SK-N-SH (cell line): ENCODE data around the gene UBE2Z. TPM values are rescaled to one million over a fixed set of nuclear protein-coding genes. Genes with fewer than 3 reads are reported as not detected.
A peak's percentile ranks its signal among the peaks of the same experiment; 100 is the strongest.

ENCODE experiments used
- CTCF ChIA-PET: fragments of 300-600, 350-600 bp; formaldehyde crosslinking; extraction: SDS; loops from one replicate; lab custom pipeline; 2021; lab: Yijun Ruan, JAX
- POLR2A ChIA-PET: fragments of 350-600 bp; sonication (Branson Sonifier 250); formaldehyde crosslinking; extraction: SDS; loops from one replicate; lab custom pipeline; 2020; ENCODE audit warnings: antibody characterized with exemption, inconsistent platforms; lab: Yijun Ruan, JAX
- DNase-seq: peaks from one replicate; pipeline ENCODE4 v3.0.0; 2012
- H2AFZ ChIP-seq: fragments of 200-600 bp; sonication (generic); 2 replicates; pipeline ENCODE4 v1.8.1; 2016; ENCODE audit warnings: antibody characterized with exemption, mild to moderate bottlenecking, low read depth
- H3F3A ChIP-seq: fragments of 200-600 bp; sonication (generic); replicated peaks from 2 replicates; pipeline ENCODE3; 2016; ENCODE audit warnings: antibody characterized with exemption, mild to moderate bottlenecking; ENCODE audit not compliant: insufficient read depth
- H3K27ac ChIP-seq, 2 experiments: fragments of 200-500 bp in 1 of 2; fragments of 200-600 bp in 1 of 2; sonication (Bioruptor generic) in 1 of 2; sonication (generic), shearing (Covaris generic) in 1 of 2; 2 replicates each; pipeline versions ENCODE4 v1.5.1 to v1.6.1; 2014 to 2016; ENCODE audit warnings: low read depth in 2 of 2, inconsistent platforms in 1 of 2, low read length in 1 of 2, mild to moderate bottlenecking in 1 of 2, mixed read lengths in 1 of 2
- H3K27me3 ChIP-seq: fragments of 200-600 bp; sonication (generic), shearing (Covaris generic); 2 replicates; pipeline ENCODE4 v1.6.1; 2016; ENCODE audit warnings: mixed run types; ENCODE audit not compliant: insufficient read depth
- H3K36me3 ChIP-seq, 2 experiments: fragments of 200-500 bp in 1 of 2; fragments of 200-600 bp in 1 of 2; sonication (Bioruptor generic) in 1 of 2; sonication (generic) in 1 of 2; replicated peaks in 1 of 2; 2 replicates each; pipeline versions ENCODE3 to v1.5.1; 2014 to 2016; ENCODE audit warnings: low read length in 1 of 2, mild to moderate bottlenecking in 1 of 2; ENCODE audit not compliant: insufficient read depth in 2 of 2, control insufficient read depth in 1 of 2
- H3K4me1 ChIP-seq, 2 experiments: fragments of 200-500 bp in 1 of 2; fragments of 200-600 bp in 1 of 2; sonication (Bioruptor generic) in 1 of 2; sonication (generic), shearing (Covaris generic) in 1 of 2; 2 replicates each; pipeline versions ENCODE4 v1.5.1 to v1.6.1; 2014 to 2016; ENCODE audit warnings: low read depth in 1 of 2, low read length in 1 of 2, mixed run types in 1 of 2; ENCODE audit not compliant: insufficient read depth in 2 of 2, control insufficient read depth in 1 of 2
- H3K4me2 ChIP-seq: fragments of 200-600 bp; sonication (generic), shearing (Covaris generic); 2 replicates; pipeline ENCODE4 v1.6.1; 2017; ENCODE audit warnings: mixed run types
- H3K4me3 ChIP-seq, 2 experiments: fragments of 200-500 bp in 1 of 2; fragments of 200-600 bp in 1 of 2; sonication (Bioruptor generic) in 1 of 2; sonication (generic), shearing (Covaris generic) in 1 of 2; 2 replicates each; pipeline versions ENCODE4 v1.5.1 to v1.8.1; 2014 to 2016; ENCODE audit warnings: low read depth in 2 of 2, inconsistent platforms in 1 of 2, low read length in 1 of 2, mild to moderate bottlenecking in 1 of 2, mixed read lengths in 1 of 2, moderate library complexity in 1 of 2
- H3K79me2 ChIP-seq: fragments of 200-600 bp; sonication (generic); 2 replicates; pipeline ENCODE4 v1.8.1; 2017; ENCODE audit warnings: mild to moderate bottlenecking; ENCODE audit not compliant: insufficient read depth
- H3K9ac ChIP-seq: fragments of 200-600 bp; sonication (generic); 2 replicates; pipeline ENCODE4 v1.6.1; 2017; ENCODE audit warnings: mixed run types
- H3K9me2 ChIP-seq: fragments of 200-600 bp; sonication (generic); 2 replicates; pipeline ENCODE4 v1.6.1; 2017; ENCODE audit warnings: mixed run types
- H3K9me3 ChIP-seq: fragments of 200-600 bp; sonication (generic); 2 replicates; pipeline ENCODE4 v1.6.1; 2017; ENCODE audit warnings: mixed run types, mild to moderate bottlenecking, moderate library complexity
- H4K20me1 ChIP-seq: fragments of 200-600 bp; sonication (generic); 2 replicates; pipeline ENCODE4 v1.6.1; 2017; ENCODE audit warnings: mild to moderate bottlenecking, mixed run types; ENCODE audit not compliant: insufficient read depth
- CTCF ChIP-seq: fragments of 200-600 bp; sonication (generic); IDR thresholded peaks from 2 replicates; pipeline ENCODE4 v1.6.1; 2017; ENCODE audit warnings: antibody characterized with exemption, mild to moderate bottlenecking, moderate library complexity
- GATA2 ChIP-seq: sonication (generic); formaldehyde crosslinking; IDR thresholded peaks from 2 replicates; pipeline ENCODE4 v1.5.0; 2020; ENCODE audit warnings: mild to moderate bottlenecking, missing genetic modification reagents
- IRF3 ChIP-seq: fragments of 150-350 bp; IDR thresholded peaks from 2 replicates; pipeline ENCODE4 v1.6.1; 2016; ENCODE audit warnings: mild to moderate bottlenecking, low read depth, low read length
- SMC3 ChIP-seq: IDR thresholded peaks from 2 replicates; pipeline ENCODE4 v1.6.1; 2012; ENCODE audit warnings: low read depth, low read length, improper control_type of control experiment
- TEAD4 ChIP-seq: IDR thresholded peaks from 2 replicates; pipeline ENCODE4 v1.4.0; 2012; ENCODE audit warnings: mild to moderate bottlenecking, borderline replicate concordance; ENCODE audit not compliant: insufficient read depth
- USF2 ChIP-seq: fragments of 150-350 bp; IDR thresholded peaks from 2 replicates; pipeline ENCODE4 v1.6.1; 2017; ENCODE audit warnings: antibody characterized with exemption, low read length, low read depth, borderline replicate concordance
- ZBTB33 ChIP-seq: IDR thresholded peaks from 2 replicates; pipeline ENCODE4 v1.4.0; 2012; ENCODE audit warnings: low read depth, borderline replicate concordance
- WGBS: methylation state at CpG from one replicate; pipeline ENCODE4 v1.1.6; 2017; ENCODE audit warnings: low lambda C conversion rate; 5-methylcytosine and 5-hydroxymethylcytosine counted together
- polyA plus RNA-seq, 3 experiments: library from polyadenylated mRNA; depleted of rRNA; stranded (reverse); fragments of >200 nt; gene quantifications; 2 replicates each; pipeline ENCODE4 v1.2.3, GENCODE V29; 2012

The UBE2Z gene
- polyA plus RNA-seq, 1 of the 3 experiments (the other 2 are of a cell fraction) = 168 TPM

- TF ChIP-seq ZBTB33 (no peak), SMC3 (no peak), GATA2 (CRISPR knock-in tag) (no peak)
These were observed 15.1 kb upstream of the UBE2Z start (continued) for GRCh38 chr17:48892940-48893645.

- Histone ChIP-seq H3K27ac (no peak overlapping the region), H3K9me3 (no peaks in the 10 kb centered on the region), H3F3A (peaks cover 15% of the 10 kb centered on the region), H4K20me1 (no peaks in the 10 kb centered on the region), H3K27me3 (no peaks in the 10 kb centered on the region), H3K4me3 (peak overlapping the region; percentile 54 to 77), H3K4me2 (peak overlapping the region; percentile 88)
- ChIA-PET POLR2A (interaction anchor here (1.7 to 2.9 kb wide), 2 partner anchors 8 to 14 kb away, joined by 6 to 36 read pairs; partner anchors contain the start of gene UBE2Z), CTCF (interaction anchor here (0.9 to 9.0 kb wide), 7 partner anchors 10 to 222 kb away, joined by 3 to 82 read pairs (median 8); partner anchors contain the start of gene UBE2Z)
- no peak for DNase-seq
- no peak for TF ChIP-seq USF2
- TF ChIP-seq, all 33 proteins: peak for 0
- Histone ChIP-seq H3K36me3 (peaks cover 22 to 27% of the 10 kb centered on the region in 2 experiments), H3K9ac (peak overlapping the region; percentile 75), H3K4me1 (peaks cover 10 to 11% of the 10 kb centered on the region in 2 experiments; a peak in 3 of 4 replicates), H2AFZ (no peak overlapping the region), H3K79me2 (peaks cover 24% of the 10 kb centered on the region), H3K9me2 (no peaks in the 10 kb centered on the region)
- 52% methylated on average over 5 of the region's 5 CpGs for WGBS
These were observed 14.3 kb upstream of the UBE2Z start for GRCh38 chr17:48893646-48894508.

- no peaks in the 10 kb centered on the region for H3K9me3 ChIP-seq
- peaks cover 21% of the 10 kb centered on the region for H3F3A ChIP-seq
- TF ChIP-seq IRF3 (no peak), TEAD4 (no peak), CTCF (no peak)
- H3K4me1 ChIP-seq = peaks cover 10 to 11% of the 10 kb centered on the region in 2 experiments; a peak in 3 of 4 replicates
- no peak overlapping the region for H3K9ac ChIP-seq
- H3K79me2 ChIP-seq = peaks cover 24% of the 10 kb centered on the region
- no peaks in the 10 kb centered on the region for H3K9me2 ChIP-seq
- DNase-seq = no peak
- no peak overlapping the region for H3K27ac ChIP-seq
- ChIA-PET POLR2A (no interaction called here), CTCF (interaction anchor here (0.9 to 9.0 kb wide), 5 partner anchors 11 to 223 kb away, joined by 3 to 82 read pairs (median 8); partner anchors contain the start of gene UBE2Z)
- H3K27me3 ChIP-seq = no peaks in the 10 kb centered on the region
- peaks cover 22 to 27% of the 10 kb centered on the region in 2 experiments for H3K36me3 ChIP-seq
- WGBS = 92% methylated on average over 3 of the region's 3 CpGs
- no peak overlapping the region for H3K4me3 ChIP-seq
- H2AFZ ChIP-seq = no peak overlapping the region
- no peaks in the 10 kb centered on the region for H4K20me1 ChIP-seq
- H3K4me2 ChIP-seq = no peak overlapping the region
These were observed 13.3 kb upstream of the UBE2Z start for GRCh38 chr17:48894886-48895285.
